Measurements from ENCODE around the gene PIEZO1. TPM values are rescaled to one million over a fixed set of nuclear protein-coding genes. Genes with fewer than 3 reads are reported as not detected.

PIEZO1 gene
- total RNA-seq, 3 donors from 2014 or later = 71.4 to 218 (median 129) TPM

- no peak for TF ChIP-seq CTCF (IDR thresholded peaks at IDR 0.05)
- ATAC-seq (no peak), DNase-seq (no peak)
- peaks cover 13% of the 10 kb centered on the region for H3K36me3 ChIP-seq (ENCODE audit: low read depth)
- intact Hi-C loops (cut with DNase I, micrococcal nuclease) = no loop called here
- H3K4me1 ChIP-seq (ENCODE audit: low read depth) = no peaks in the 10 kb centered on the region
- no peak overlapping the region for H3K4me3 ChIP-seq
- H3K9me3 ChIP-seq = no peaks in the 10 kb centered on the region
Measured at GRCh38 chr16:88722784-88723506, 62.1 kb downstream of the PIEZO1 start.

GRCh38 chr16:88721815-88722755, 62.9 kb downstream of the PIEZO1 start:
- intact Hi-C loops (cut with DNase I, micrococcal nuclease) = no loop called here
- DNase-seq (no peak), ATAC-seq (no peak)
- no peak overlapping the region for H3K4me3 ChIP-seq
- peaks cover 13% of the 10 kb centered on the region for H3K36me3 ChIP-seq (ENCODE audit: low read depth)
- no peak for TF ChIP-seq CTCF (IDR thresholded peaks at IDR 0.05)
- H3K4me1 ChIP-seq (ENCODE audit: low read depth) = no peaks in the 10 kb centered on the region
- no peaks in the 10 kb centered on the region for H3K9me3 ChIP-seq

- DNase-seq = no peak
- peaks cover 13% of the 10 kb centered on the region for H3K36me3 ChIP-seq (ENCODE audit: low read depth)
- H3K4me3 ChIP-seq = no peak overlapping the region
- no peak for TF ChIP-seq CTCF (IDR thresholded peaks at IDR 0.05)
- intact Hi-C loops (cut with DNase I, micrococcal nuclease) = no loop called here
- no peak for ATAC-seq
- H3K9me3 ChIP-seq = no peaks in the 10 kb centered on the region
- no peaks in the 10 kb centered on the region for H3K4me1 ChIP-seq (ENCODE audit: low read depth)
Measured at GRCh38 chr16:88721236-88721635, 63.8 kb downstream of the PIEZO1 start.

- ATAC-seq (no peak), DNase-seq (no peak)
- Histone ChIP-seq H3K4me1 (ENCODE audit: low read depth) (no peaks in the 10 kb centered on the region), H3K9me3 (no peaks in the 10 kb centered on the region), H3K4me3 (no peak overlapping the region), H3K36me3 (ENCODE audit: low read depth) (peaks cover 8% of the 10 kb centered on the region)
- intact Hi-C loops (cut with DNase I, micrococcal nuclease) = no loop called here
- no peak for TF ChIP-seq CTCF (IDR thresholded peaks at IDR 0.05)
Measured at GRCh38 chr16:88720396-88720970, 64.5 kb downstream of the PIEZO1 start.

- no peak for TF ChIP-seq CTCF (IDR thresholded peaks at IDR 0.05)
- intact Hi-C loops (cut with DNase I, micrococcal nuclease) = no loop called here
- Histone ChIP-seq H3K36me3 (ENCODE audit: low read depth) (peaks cover 2% of the 10 kb centered on the region), H3K9me3 (no peaks in the 10 kb centered on the region), H3K4me1 (ENCODE audit: low read depth) (no peaks in the 10 kb centered on the region), H3K4me3 (no peak overlapping the region)
- DNase-seq (no peak), ATAC-seq (no peak)
Measured at GRCh38 chr16:88719933-88720296, 65.1 kb downstream of the PIEZO1 start.
